GM12878 (cell line): ENCODE measurements around the gene MAP7. TPM values are rescaled to one million over a fixed set of nuclear protein-coding genes. Genes with fewer than 3 reads are reported as not detected.
A peak's percentile ranks its signal among the peaks of the same experiment; 100 is the strongest.

ENCODE experiments used
- ATAC-seq: fragments of 200-7000 bp; cut with Tn5 transposase; 3 replicates; pipeline ENCODE4 v1.9.1; 2020; ENCODE audit warnings: mild to moderate bottlenecking, moderate library complexity
- BruUV-seq: library from RNA; stranded (reverse); fragments of 400-500 nt; replicated peaks from 2 replicates; lab custom pipeline; 2021; lab: Mats Ljungman, UMichigan
- CTCF ChIA-PET: fragments of 300-600 bp; sonication (Branson Sonifier 250); formaldehyde crosslinking; extraction: SDS; loops from one replicate; lab custom pipeline; 2021; ENCODE audit warnings: inconsistent platforms; lab: Yijun Ruan, JAX
- POLR2A ChIA-PET: fragments of 350-600 bp; formaldehyde crosslinking; extraction: SDS; loops from one replicate; lab custom pipeline; 2021; ENCODE audit warnings: inconsistent platforms; lab: Charles Lee
- RAD21 ChIA-PET: fragments of 300-600 bp; sonication (Branson Sonifier 250); formaldehyde crosslinking; loops from one replicate; lab custom pipeline; 2023; ENCODE audit warnings: antibody characterized with exemption; ENCODE audit not compliant: unreplicated experiment; lab: Charles Lee
- SMC1A ChIA-PET: fragments of 300-600 bp; sonication (Branson Sonifier 250); formaldehyde crosslinking; loops from one replicate; lab custom pipeline; 2023; ENCODE audit not compliant: unreplicated experiment, uncharacterized antibody; lab: Charles Lee
- DNase-seq: peaks from one replicate; pipeline ENCODE4 v3.0.0-alpha.2; 2011; ENCODE audit warnings: low read depth, low spot score
- FAIRE-seq: peaks from 3 replicates; lab custom pipeline; 2011; peaks lifted over from hg19 to GRCh38; lab: Jason Lieb, UNC
- H2AFZ ChIP-seq: 2 replicates; pipeline ENCODE4 v1.6.0; 2011; ENCODE audit warnings: low read depth, low read length, control low read depth; ENCODE audit not compliant: control insufficient read depth
- H3K27ac ChIP-seq: 2 replicates; pipeline ENCODE4 v1.5.1; 2011; ENCODE audit warnings: control low read depth; ENCODE audit not compliant: control insufficient read depth, insufficient read depth
- H3K27me3 ChIP-seq, 2 experiments: replicated peaks in 1 of 2; 2 replicates each; pipeline versions ENCODE4 v1.6.0 to v1.6.1; 2011; ENCODE audit warnings: low read length in 1 of 2; ENCODE audit not compliant: control insufficient read depth in 2 of 2, insufficient read depth in 2 of 2
- H3K36me3 ChIP-seq, 2 experiments: 2 replicates each; pipeline ENCODE4 v1.5.1; 2011; ENCODE audit warnings: low read length in 1 of 2; ENCODE audit not compliant: control insufficient read depth in 2 of 2, insufficient read depth in 2 of 2
- H3K4me1 ChIP-seq: 2 replicates; pipeline ENCODE4 v1.6.1; 2011; ENCODE audit warnings: mild to moderate bottlenecking, low read length, moderate library complexity, mixed read lengths; ENCODE audit not compliant: control insufficient read depth, insufficient read depth
- H3K4me2 ChIP-seq: 2 replicates; pipeline ENCODE4 v1.6.0; 2011; ENCODE audit warnings: control low read depth; ENCODE audit not compliant: control insufficient read depth, insufficient read depth
- H3K4me3 ChIP-seq: fragments of 200-600 bp; sonication (generic); 2 replicates; pipeline ENCODE4 v1.5.1; 2016
- H3K79me2 ChIP-seq: 2 replicates; pipeline ENCODE4 v1.6.0; 2011; ENCODE audit warnings: low read length; ENCODE audit not compliant: control insufficient read depth, insufficient read depth
- H3K9ac ChIP-seq: 2 replicates; pipeline ENCODE4 v1.8.0; 2011; ENCODE audit warnings: low read length, control low read depth, mixed read lengths; ENCODE audit not compliant: control insufficient read depth, insufficient read depth
- H3K9me3 ChIP-seq: replicated peaks from 3 replicates; pipeline ENCODE4 v1.5.1; 2011; ENCODE audit warnings: mild to moderate bottlenecking, low read length; ENCODE audit not compliant: control insufficient read depth, insufficient read depth
- H4K20me1 ChIP-seq: 2 replicates; pipeline ENCODE4 v1.6.0; 2011; ENCODE audit not compliant: control insufficient read depth, insufficient read depth
- ATF2 ChIP-seq: IDR thresholded peaks from 2 replicates; pipeline ENCODE4 v1.6.1; 2012; ENCODE audit warnings: low read length, inconsistent platforms
- BACH1 ChIP-seq: fragments of 450-650 bp; IDR thresholded peaks from 2 replicates; pipeline ENCODE4 v1.6.1; 2017; ENCODE audit warnings: mild to moderate bottlenecking, borderline replicate concordance
- BCLAF1 ChIP-seq: fragments of 450-650 bp; IDR thresholded peaks from 2 replicates; pipeline ENCODE4 v1.6.1; 2017; ENCODE audit warnings: antibody characterized with exemption, mild to moderate bottlenecking, moderate library complexity
- CHD1 ChIP-seq: IDR thresholded peaks from 2 replicates; pipeline ENCODE4 v1.6.1; 2012; ENCODE audit warnings: low read depth, low read length, improper control_type of control experiment
- CHD2 ChIP-seq: IDR thresholded peaks from 2 replicates; pipeline ENCODE4 v1.6.1; 2011; ENCODE audit warnings: low read depth, low read length, improper control_type of control experiment, borderline replicate concordance
- HCFC1 ChIP-seq: fragments of 150-350 bp; IDR thresholded peaks from 2 replicates; pipeline ENCODE4 v1.6.1; 2014; ENCODE audit warnings: low read length
- HDGF ChIP-seq: fragments of 450-650 bp; IDR thresholded peaks from 2 replicates; pipeline ENCODE4 v1.6.1; 2016; ENCODE audit warnings: antibody characterized with exemption
- IRF5 ChIP-seq: fragments of 450-650 bp; IDR thresholded peaks from 2 replicates; pipeline ENCODE4 v1.6.1; 2017; ENCODE audit warnings: borderline replicate concordance
- KLF5 ChIP-seq: fragments of 450-650 bp; IDR thresholded peaks from 2 replicates; pipeline ENCODE4 v1.6.1; 2014; ENCODE audit warnings: mild to moderate bottlenecking; ENCODE audit not compliant: partially characterized antibody
- NBN ChIP-seq: fragments of 450-650 bp; IDR thresholded peaks from 2 replicates; pipeline ENCODE4 v1.6.1; 2016
- POLR2A ChIP-seq: IDR thresholded peaks from 2 replicates; pipeline ENCODE4 v1.6.1; 2011; ENCODE audit warnings: low read depth, mild to moderate bottlenecking, low read length
- POLR2AphosphoS5 ChIP-seq: IDR thresholded peaks from 2 replicates; pipeline ENCODE4 v1.6.1; 2011; ENCODE audit warnings: mild to moderate bottlenecking, low read length, inconsistent platforms
- RELB ChIP-seq: fragments of 450-650 bp; IDR thresholded peaks from 2 replicates; pipeline ENCODE4 v1.6.1; 2017; ENCODE audit warnings: low read depth, mild to moderate bottlenecking, moderate library complexity
- RFX5 ChIP-seq: IDR thresholded peaks from 2 replicates; pipeline ENCODE4 v1.6.1; 2011; ENCODE audit warnings: low read depth, low read length, improper control_type of control experiment
- RUNX3 ChIP-seq: IDR thresholded peaks from 2 replicates; pipeline ENCODE4 v1.6.1; 2012; ENCODE audit warnings: low read length, inconsistent platforms
- SMAD1 ChIP-seq: fragments of 450-650 bp; IDR thresholded peaks from 2 replicates; pipeline ENCODE4 v1.6.1; 2018; ENCODE audit warnings: mild to moderate bottlenecking, low read depth; ENCODE audit not compliant: partially characterized antibody
- SRF ChIP-seq, 2 experiments: IDR thresholded peaks; 2 replicates each; pipeline ENCODE4 v1.6.1; 2011; ENCODE audit warnings: low read depth in 2 of 2, low read length in 2 of 2, mild to moderate bottlenecking in 1 of 2, moderate library complexity in 1 of 2
- ZNF217 ChIP-seq: fragments of 450-650 bp; IDR thresholded peaks from 2 replicates; pipeline ENCODE4 v1.6.1; 2017; ENCODE audit warnings: antibody characterized with exemption, mild to moderate bottlenecking
- ZNF622 ChIP-seq: fragments of 450-650 bp; IDR thresholded peaks from 2 replicates; pipeline ENCODE4 v1.6.1; 2017; ENCODE audit warnings: mild to moderate bottlenecking, inconsistent platforms
- WGBS: methylation state at CpG from one replicate; pipeline ENCODE4 v1.1.6; 2016; ENCODE audit warnings: low lambda C conversion rate; ENCODE audit not compliant: insufficient replicate concordance, insufficient coverage; ENCODE audit errors: missing lambda C conversion rate; 5-methylcytosine and 5-hydroxymethylcytosine counted together
- in situ Hi-C: fragments of 300-500 bp; cut with MboI; formaldehyde crosslinking; loops from 9 replicates; pipeline ENCODE4 v1.14.3; 2018; ENCODE audit warnings: mixed read lengths
- intact Hi-C: fragments of 100-400 bp; cut with micrococcal nuclease; formaldehyde crosslinking; loops from one replicate; pipeline ENCODE4 v1.14.2; 2022; ENCODE audit not compliant: unreplicated experiment
- polyA plus RNA-seq, 11 experiments: library from polyadenylated mRNA; depleted of rRNA in 4 of 11; unstranded in 6 of 11; stranded (reverse) in 5 of 11; fragments of >200 nt; fragmentation: Nextera tagmentation in 4 of 11; fragmentation: Illumina TruSeq in 1 of 11; extraction: Ambion mirVana in 4 of 11; extraction: Trizol in 1 of 11; gene quantifications; 1 replicate in 1 of 11; 2 replicates in 10 of 11; pipeline versions ENCODE4 v1.2.1 to v1.2.3, GENCODE V29; 2011 to 2016; ENCODE audit warnings: inconsistent platforms in 2 of 11, missing spikeins in 2 of 11, low read depth in 1 of 11
- total RNA-seq, 4 experiments: library from RNA; depleted of rRNA in 3 of 4; stranded (reverse); fragments of >200 nt in 3 of 4; fragmentation: Illumina TruSeq in 1 of 4; extraction: Trizol in 1 of 4; gene quantifications; 2 replicates each; pipeline versions ENCODE4 v1.2.1 to v1.2.3, GENCODE V29; 2013 to 2021

MAP7 gene
- total and polyA plus RNA-seq, 10 of the 15 experiments (the other 5 are each of a cell fraction or from before 2014, with no cell fraction given): 0.04 to 0.17 (median 0.08) TPM; not detected in 2

GRCh38 chr6:136551103-136551502, 881 bp upstream of the MAP7 start:
- no peak overlapping the region for H3K4me3 ChIP-seq
- SMC1A ChIA-PET: no interaction called here
- DNase-seq (no peak), FAIRE-seq (no peak), ATAC-seq (peak; percentile 18; the same call in 2 of the 3 replicates)
- POLR2A ChIA-PET: no interaction called here
- peaks cover 2 to 3% of the 10 kb centered on the region in 2 experiments; a peak in 3 of 4 replicates for H3K36me3 ChIP-seq
- BruUV-seq: no TSS peak
- peaks cover 9% of the 10 kb centered on the region; the same call in 1 of the 2 replicates for H3K4me1 ChIP-seq
- H3K9me3 ChIP-seq: no peaks in the 10 kb centered on the region
- no peak overlapping the region for H3K27ac ChIP-seq
- H3K27me3 ChIP-seq: peaks cover 0 to 7% of the 10 kb centered on the region in 2 experiments; a peak in 3 of 4 replicates
- in situ Hi-C loops (no loop called here), intact Hi-C loops (no loop called here)
- H3K9ac ChIP-seq: no peak overlapping the region
- CTCF ChIA-PET: interaction anchor here (0.6 to 1.7 kb wide), 3 partner anchors 10 to 209 kb away, joined by 3 to 6 read pairs (median 3); no protein-coding TSS in a partner anchor
- H3K79me2 ChIP-seq: no peaks in the 10 kb centered on the region
- WGBS: 18% methylated on average over 8 of the region's 8 CpGs
- H3K4me2 ChIP-seq: peak overlapping the region; percentile 70; the same call in 1 of the 2 replicates
- RAD21 ChIA-PET: no interaction called here
- H2AFZ ChIP-seq: no peak overlapping the region
- TF ChIP-seq ZNF217 (no peak), BACH1 (no peak), CHD2 (no peak), ZNF622 (no peak), SRF (IDR thresholded peaks at IDR 0.05; ENCODE audit: low read depth in 2 of 2, low read length in 2 of 2) (no peak), RUNX3 (no peak), SMAD1 (no peak), HCFC1 (no peak), RELB (no peak), POLR2A (no peak), HDGF (no peak), CHD1 (no peak), KLF5 (no peak), ATF2 (no peak), BCLAF1 (no peak), NBN (no peak), RFX5 (no peak), POLR2AphosphoS5 (no peak), IRF5 (no peak)
- H4K20me1 ChIP-seq: no peaks in the 10 kb centered on the region; the same call in 1 of the 2 replicates
